ENCODE measurements around the gene STRN3.

DNA sequence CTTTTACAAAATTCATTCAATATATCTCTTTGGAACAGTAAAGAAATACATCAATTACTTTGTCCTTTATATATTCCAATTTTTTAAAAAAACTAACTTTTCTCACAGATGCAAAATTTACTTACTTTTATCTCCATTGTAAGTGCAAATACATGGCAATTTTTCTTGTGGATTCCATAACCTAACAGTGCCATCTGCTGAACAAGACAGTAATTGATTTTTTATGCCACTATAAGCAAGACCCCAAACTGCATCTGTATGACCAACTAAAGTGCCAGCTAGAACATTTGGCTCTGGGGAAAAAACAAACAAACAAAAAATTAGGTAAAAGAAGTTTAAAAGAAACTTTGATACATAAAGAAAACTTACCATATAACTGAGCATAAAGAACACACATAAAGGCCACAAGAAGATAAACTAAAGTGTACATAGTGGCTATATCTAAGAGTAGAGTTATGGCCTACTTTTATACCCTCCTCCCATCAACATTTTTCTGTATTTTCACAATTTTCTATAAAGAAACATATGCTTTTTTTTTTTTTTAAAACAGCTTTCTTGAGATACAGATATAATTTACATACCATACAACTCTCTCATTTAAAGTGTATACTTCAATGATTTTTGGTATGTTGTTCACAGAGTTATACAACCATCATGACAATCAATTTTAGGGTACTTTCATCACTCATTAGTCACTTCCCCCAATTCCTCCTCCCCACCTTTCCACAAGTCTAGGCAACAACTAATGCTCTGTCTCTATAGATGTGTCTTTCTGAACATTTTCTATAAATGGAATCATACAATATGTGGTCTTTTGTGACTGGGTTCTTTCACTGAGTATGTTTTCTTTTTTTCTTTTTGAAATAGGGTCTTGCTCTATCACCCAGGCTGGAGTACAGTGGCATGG is 119.2 kb downstream of the STRN3 start:
- TF ChIP-seq SNAI2 (CRISPR knock-in tag; IDR thresholded peaks at IDR 0.05): no peak
- TF ChIP-seq TOX (CRISPR knock-in tag; IDR thresholded peaks at IDR 0.05; ENCODE audit: borderline replicate concordance): no peak
- TF ChIP-seq RARB (CRISPR knock-in tag; IDR thresholded peaks at IDR 0.05): no peak

Measured in SK-N-SH treated with all-trans-retinoic acid at 6 μM for 48 hours (cell line).